Measurements from ENCODE around the gene SF1. TPM values are rescaled to one million over a fixed set of nuclear protein-coding genes. Genes with fewer than 3 reads are reported as not detected.

Gene SF1
- total RNA-seq, 1 donor from 2014 or later: 500 TPM

- no peak for DNase-seq (ENCODE audit: low spot score, unreplicated experiment)
- H3K4me3 Mint-ChIP-seq (ENCODE audit: low read depth): peak overlapping the region; percentile 30
- no peaks in the 10 kb centered on the region for H3K4me1 Mint-ChIP-seq (ENCODE audit: low read depth)
- peaks cover 77% of the 10 kb centered on the region for H3K27me3 Mint-ChIP-seq
- H3K9me3 Mint-ChIP-seq (ENCODE audit: low read depth): no peaks in the 10 kb centered on the region
- TF ChIP-seq CTCF (IDR thresholded peaks at IDR 0.05; ENCODE audit: unreplicated experiment): no peak
- H3K36me3 Mint-ChIP-seq (ENCODE audit: insufficient read depth): no peaks in the 10 kb centered on the region
- H3K27ac Mint-ChIP-seq: no peak overlapping the region
Observed at GRCh38 chr11:64722141-64723065, 55.9 kb downstream of the SF1 start.

GRCh38 chr11:64721359-64721699 is 57.0 kb downstream of the SF1 start:
- TF ChIP-seq CTCF (IDR thresholded peaks at IDR 0.05; ENCODE audit: unreplicated experiment): no peak
- Mint-ChIP-seq H3K9me3 (ENCODE audit: low read depth) (no peaks in the 10 kb centered on the region), H3K4me1 (ENCODE audit: low read depth) (no peaks in the 10 kb centered on the region), H3K27ac (no peak overlapping the region), H3K36me3 (ENCODE audit: insufficient read depth) (no peaks in the 10 kb centered on the region), H3K4me3 (ENCODE audit: low read depth) (no peak overlapping the region), H3K27me3 (peaks cover 79% of the 10 kb centered on the region)
- DNase-seq (ENCODE audit: low spot score, unreplicated experiment): no peak

GRCh38 chr11:64720640-64721358 is 57.5 kb downstream of the SF1 start:
- no peak for DNase-seq (ENCODE audit: low spot score, unreplicated experiment)
- Mint-ChIP-seq H3K4me1 (ENCODE audit: low read depth) (no peaks in the 10 kb centered on the region), H3K9me3 (ENCODE audit: low read depth) (no peaks in the 10 kb centered on the region), H3K4me3 (ENCODE audit: low read depth) (no peak overlapping the region), H3K27ac (no peak overlapping the region), H3K27me3 (peaks cover 83% of the 10 kb centered on the region), H3K36me3 (ENCODE audit: insufficient read depth) (no peaks in the 10 kb centered on the region)
- TF ChIP-seq CTCF (IDR thresholded peaks at IDR 0.05; ENCODE audit: unreplicated experiment): no peak

- Mint-ChIP-seq H3K4me3 (ENCODE audit: low read depth) (no peak overlapping the region), H3K27me3 (peaks cover 83% of the 10 kb centered on the region), H3K9me3 (ENCODE audit: low read depth) (no peaks in the 10 kb centered on the region), H3K4me1 (ENCODE audit: low read depth) (no peaks in the 10 kb centered on the region), H3K27ac (no peak overlapping the region), H3K36me3 (ENCODE audit: insufficient read depth) (no peaks in the 10 kb centered on the region)
- no peak for DNase-seq (ENCODE audit: low spot score, unreplicated experiment)
- no peak for TF ChIP-seq CTCF (IDR thresholded peaks at IDR 0.05; ENCODE audit: unreplicated experiment)
Observed at GRCh38 chr11:64720167-64720566, 58.2 kb downstream of the SF1 start.

- no peak for DNase-seq (ENCODE audit: low spot score, unreplicated experiment)
- peaks cover 87% of the 10 kb centered on the region for H3K27me3 Mint-ChIP-seq
- H3K9me3 Mint-ChIP-seq (ENCODE audit: low read depth): no peaks in the 10 kb centered on the region
- H3K4me3 Mint-ChIP-seq (ENCODE audit: low read depth): no peak overlapping the region
- H3K27ac Mint-ChIP-seq: no peak overlapping the region
- no peak for TF ChIP-seq CTCF (IDR thresholded peaks at IDR 0.05; ENCODE audit: unreplicated experiment)
- H3K36me3 Mint-ChIP-seq (ENCODE audit: insufficient read depth): no peaks in the 10 kb centered on the region
- no peaks in the 10 kb centered on the region for H3K4me1 Mint-ChIP-seq (ENCODE audit: low read depth)
Observed at GRCh38 chr11:64719406-64719805, 58.9 kb downstream of the SF1 start.

Data from progenitor cell of endocrine pancreas (in vitro differentiated cells).